Epithelial cell of proximal tubule (primary cell): ENCODE measurements around the gene CD248. TPM values are rescaled to one million over a fixed set of nuclear protein-coding genes. Genes with fewer than 3 reads are reported as not detected.

ENCODE experiments used
- DNase-seq: peaks from one replicate; pipeline ENCODE4 v3.0.0-alpha.2; 2011; ENCODE audit warnings: low read depth
- H3K4me3 ChIP-seq: 2 replicates; pipeline ENCODE4 v1.5.1; 2011; ENCODE audit warnings: low read depth, mild to moderate bottlenecking, low read length
- total RNA-seq: library from RNA; depleted of rRNA; stranded (reverse); fragments of >200 nt; gene quantifications from 2 replicates; pipeline ENCODE4 v1.2.3, GENCODE V29; 2015
- TF ChIP-seq, protein P1 (sequence below): conservative IDR thresholded peaks from 2 replicates; pipeline ENCODE4 v1.5.1; 2012; ENCODE audit warnings: low read depth, mild to moderate bottlenecking, low read length

The CD248 gene
- total RNA-seq, 1 donor from 2014 or later, result 1.0 TPM

DNA sequence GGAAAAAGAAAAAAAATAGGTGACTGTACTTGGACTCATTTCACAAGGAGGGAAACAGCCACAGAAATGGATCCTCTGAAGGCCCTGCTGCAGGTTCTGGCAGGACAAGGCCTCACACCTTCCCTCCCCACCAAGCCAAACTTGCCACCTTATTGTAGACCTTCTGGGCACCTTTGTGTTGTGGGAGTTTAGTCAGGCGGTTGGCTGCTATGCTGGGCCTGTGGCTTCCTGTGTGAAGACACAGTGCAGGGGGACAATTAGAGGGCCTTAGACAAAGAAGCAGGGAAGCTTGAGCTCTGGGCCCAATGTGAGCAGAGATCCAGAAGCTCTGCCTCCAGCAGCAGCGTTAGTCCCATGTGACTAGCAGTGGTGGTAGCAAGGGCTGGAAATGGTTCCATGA is 44.2 kb downstream of the CD248 start:
- TF ChIP-seq, protein P1, sequence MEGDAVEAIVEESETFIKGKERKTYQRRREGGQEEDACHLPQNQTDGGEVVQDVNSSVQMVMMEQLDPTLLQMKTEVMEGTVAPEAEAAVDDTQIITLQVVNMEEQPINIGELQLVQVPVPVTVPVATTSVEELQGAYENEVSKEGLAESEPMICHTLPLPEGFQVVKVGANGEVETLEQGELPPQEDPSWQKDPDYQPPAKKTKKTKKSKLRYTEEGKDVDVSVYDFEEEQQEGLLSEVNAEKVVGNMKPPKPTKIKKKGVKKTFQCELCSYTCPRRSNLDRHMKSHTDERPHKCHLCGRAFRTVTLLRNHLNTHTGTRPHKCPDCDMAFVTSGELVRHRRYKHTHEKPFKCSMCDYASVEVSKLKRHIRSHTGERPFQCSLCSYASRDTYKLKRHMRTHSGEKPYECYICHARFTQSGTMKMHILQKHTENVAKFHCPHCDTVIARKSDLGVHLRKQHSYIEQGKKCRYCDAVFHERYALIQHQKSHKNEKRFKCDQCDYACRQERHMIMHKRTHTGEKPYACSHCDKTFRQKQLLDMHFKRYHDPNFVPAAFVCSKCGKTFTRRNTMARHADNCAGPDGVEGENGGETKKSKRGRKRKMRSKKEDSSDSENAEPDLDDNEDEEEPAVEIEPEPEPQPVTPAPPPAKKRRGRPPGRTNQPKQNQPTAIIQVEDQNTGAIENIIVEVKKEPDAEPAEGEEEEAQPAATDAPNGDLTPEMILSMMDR, result no peak
- no peak for DNase-seq
- H3K4me3 ChIP-seq, result no peak overlapping the region

DNA sequence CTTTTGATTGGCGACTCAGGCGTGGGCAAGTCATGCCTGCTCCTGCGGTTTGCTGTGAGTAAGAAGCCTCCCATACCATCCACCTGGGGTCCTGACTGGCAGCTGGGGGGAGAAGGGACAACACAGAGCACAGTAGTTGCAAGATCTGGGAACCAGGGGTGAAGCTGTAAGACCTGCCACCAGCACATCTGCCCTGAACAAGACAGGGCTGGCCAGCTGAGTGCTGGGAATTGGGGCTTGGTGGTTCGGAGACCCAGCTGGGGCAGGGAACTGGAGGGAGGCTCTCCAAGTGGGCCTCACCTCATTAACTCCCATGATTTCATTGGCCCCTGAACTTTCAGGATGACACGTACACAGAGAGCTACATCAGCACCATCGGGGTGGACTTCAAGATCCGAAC is 45.0 kb downstream of the CD248 start:
- no peak overlapping the region for H3K4me3 ChIP-seq
- TF ChIP-seq, protein P1, result no peak

DNA sequence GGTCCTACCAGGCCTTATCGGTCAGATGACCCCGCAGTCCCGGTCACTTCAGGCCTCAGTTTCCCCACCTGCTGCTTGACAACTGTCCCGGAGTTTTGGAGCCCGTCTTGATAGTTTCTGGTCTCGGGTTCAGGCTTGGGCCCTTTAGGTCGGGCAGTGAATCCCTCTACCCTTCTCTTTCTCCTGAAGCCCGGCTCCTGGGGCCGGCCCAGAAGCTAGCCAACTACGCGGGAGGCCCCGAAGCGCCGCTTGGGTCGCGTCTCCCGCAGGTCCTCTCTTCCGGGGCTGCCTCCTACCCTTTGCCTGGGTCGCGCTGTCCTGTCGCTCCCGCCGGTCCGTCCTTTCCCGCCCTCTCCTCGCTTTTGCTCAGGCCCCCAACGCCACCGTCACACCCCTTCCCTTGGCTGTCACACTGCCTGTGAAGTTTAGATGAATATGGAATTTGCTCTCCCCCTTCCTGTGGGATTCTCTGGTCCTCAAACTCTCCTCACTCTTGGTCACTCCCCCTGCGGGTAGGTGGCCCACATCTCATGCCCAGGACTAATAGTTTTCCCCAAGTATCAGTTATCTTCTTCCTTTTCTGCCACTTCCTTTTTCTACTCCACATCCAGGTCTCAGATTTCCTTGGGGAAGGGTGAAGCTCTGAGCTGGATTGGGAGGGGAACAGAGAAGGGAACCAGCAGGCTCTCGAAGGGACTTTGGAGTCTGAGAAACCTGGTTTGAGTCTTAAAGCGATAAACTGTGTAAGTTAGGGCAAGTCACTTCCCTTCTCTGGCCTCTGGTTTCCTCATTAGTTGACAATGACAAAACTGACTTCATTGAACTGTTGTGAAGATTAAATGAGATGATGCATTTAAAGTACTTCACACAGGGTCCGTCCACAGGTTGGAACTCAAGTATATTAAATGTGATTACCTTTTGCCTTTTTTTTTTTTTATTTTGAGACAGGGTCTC is 47.6 kb downstream of the CD248 start:
- TF ChIP-seq, protein P1, result peak; percentile 36
- DNase-seq, result no peak
- H3K4me3 ChIP-seq, result peak overlapping the region; percentile 100

More for the DNA sequence above, 45.0 kb downstream of the CD248 start:
- DNase-seq, result no peak

DNA sequence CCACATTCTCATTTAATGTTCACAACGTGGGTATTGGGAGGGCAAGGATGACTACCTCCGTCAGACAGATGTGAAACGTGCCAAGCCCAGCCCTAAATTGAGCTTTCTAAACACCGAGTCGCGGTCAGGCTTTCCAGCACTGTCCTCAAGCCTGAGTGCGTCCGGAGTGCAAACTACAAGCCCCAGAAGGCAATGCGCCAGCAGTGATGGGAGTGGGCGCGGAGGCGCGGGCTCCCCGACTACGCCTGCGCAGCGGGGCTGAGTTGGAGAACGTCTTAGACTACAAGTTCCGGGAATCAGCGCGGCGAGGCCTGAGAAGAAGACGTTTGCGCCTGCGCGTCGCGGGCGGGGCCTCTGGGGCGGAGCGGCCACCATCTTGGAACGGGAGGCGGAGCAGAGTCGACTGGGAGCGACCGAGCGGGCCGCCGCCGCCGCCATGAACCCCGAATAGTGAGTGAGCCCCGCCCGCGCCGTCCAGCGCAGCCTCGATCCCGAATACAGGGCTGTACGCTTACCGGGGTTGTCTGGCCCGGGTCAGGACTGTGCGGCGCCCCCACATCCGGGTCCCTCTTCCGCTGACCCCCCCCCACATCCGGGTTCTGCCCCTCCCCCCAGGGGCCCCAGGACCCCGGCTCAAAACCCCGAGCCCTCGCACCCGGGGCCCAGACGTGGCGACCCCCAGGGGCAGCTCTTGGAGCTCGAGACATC is 48.4 kb downstream of the CD248 start, which contains the start of gene RAB1B:
RAB1B (plus strand) TSS at position 396 of the 708 bp plus-strand sequence; CDS start at position 437, 41 bp downstream.
- peak within 1 kb of the TSS; percentile 100 for H3K4me3 ChIP-seq
- TF ChIP-seq, protein P1, result no peak
- peak; percentile 87 for DNase-seq

DNA sequence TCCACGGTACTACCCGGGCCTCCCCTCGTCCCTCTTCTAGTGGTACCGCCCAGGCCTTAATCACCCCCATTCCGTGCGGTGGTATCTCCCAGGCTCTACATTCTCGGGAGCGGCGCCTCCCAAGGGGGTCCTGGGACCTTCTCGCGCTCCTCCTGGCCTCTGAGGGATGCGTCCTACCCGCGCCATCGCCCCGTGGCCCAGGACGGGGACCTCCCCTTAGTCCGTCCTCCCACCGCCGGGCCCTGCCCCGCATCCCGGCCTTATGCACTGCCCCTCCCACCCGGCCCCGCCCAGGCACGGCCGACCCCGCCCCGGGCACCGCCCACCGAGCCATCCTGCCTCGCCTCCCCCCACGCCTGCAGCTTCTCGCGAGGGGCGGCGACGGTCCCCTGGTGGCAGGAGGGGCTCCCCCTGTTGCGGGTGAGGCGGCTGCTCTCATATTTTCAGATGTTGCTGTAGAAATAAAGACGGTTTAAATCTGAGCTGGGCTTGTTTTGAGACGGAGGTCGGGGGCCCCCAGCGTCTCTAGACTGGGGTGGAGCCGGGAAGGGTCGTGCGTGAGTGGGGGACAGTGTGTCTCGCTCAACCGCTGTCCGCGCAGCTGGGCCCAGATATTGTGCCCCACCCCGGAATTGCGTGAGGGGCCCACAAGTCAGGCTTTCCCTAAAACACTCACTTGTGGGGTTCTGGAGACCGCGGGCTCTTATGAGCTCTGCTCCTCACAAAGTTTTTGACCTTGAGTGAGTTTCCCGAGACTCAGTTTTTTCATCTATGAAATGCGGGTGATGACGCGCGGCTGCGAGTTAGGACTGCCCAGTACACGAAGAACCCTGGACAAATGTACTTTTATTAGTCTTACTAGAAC is 49.2 kb downstream of the CD248 start:
- H3K4me3 ChIP-seq, result peak overlapping the region; percentile 63
- TF ChIP-seq, protein P1, result no peak
- no peak for DNase-seq

DNA sequence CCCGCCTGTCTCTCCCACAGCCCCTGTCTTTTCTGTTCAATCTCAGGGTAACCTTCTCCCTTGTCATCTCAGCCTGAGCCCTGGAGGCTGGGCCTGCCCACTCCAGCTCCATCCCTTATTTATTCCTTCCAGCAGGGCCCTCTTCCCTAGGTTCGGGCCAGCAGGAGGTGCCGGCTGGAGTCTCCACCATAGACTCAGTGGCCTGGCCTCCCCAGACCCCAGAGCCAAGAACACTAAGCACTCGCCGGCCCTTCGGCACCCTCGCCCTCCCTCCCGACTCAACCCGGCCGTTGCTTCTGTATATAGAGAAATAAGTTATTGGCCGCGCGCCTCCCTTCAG is 49.8 kb downstream of the CD248 start:
- TF ChIP-seq, protein P1, result no peak
- no peak for DNase-seq
- H3K4me3 ChIP-seq, result peak overlapping the region; percentile 63
